ENCODE measurements around the gene RBPJ.
A peak's percentile ranks its signal among the peaks of the same experiment; 100 is the strongest.
"Not testable (repeated sequence)": the region's sequence is repeated elsewhere in the genome, so short reads cannot be mapped to it uniquely, and the experiment has no call there.

Gene RBPJ

DNA sequence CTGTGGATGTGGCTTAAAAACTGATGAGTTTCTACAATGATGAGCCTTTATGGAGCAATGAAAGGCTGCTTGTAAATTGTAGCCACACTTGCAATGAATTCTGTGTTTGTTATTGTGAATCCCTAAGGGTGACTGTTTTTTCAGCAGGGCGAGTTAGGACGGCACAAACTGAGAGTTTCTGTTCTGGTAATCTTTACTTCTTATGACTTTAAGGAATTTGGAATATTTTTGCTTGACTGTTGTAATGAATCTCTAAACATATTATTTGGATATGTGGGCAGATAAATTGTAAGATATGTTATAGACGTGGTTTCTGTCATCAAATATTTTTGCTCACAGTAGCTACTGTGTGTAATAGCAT lies 22.2 kb downstream of the RBPJ start:
- no peak for DNase-seq

DNA sequence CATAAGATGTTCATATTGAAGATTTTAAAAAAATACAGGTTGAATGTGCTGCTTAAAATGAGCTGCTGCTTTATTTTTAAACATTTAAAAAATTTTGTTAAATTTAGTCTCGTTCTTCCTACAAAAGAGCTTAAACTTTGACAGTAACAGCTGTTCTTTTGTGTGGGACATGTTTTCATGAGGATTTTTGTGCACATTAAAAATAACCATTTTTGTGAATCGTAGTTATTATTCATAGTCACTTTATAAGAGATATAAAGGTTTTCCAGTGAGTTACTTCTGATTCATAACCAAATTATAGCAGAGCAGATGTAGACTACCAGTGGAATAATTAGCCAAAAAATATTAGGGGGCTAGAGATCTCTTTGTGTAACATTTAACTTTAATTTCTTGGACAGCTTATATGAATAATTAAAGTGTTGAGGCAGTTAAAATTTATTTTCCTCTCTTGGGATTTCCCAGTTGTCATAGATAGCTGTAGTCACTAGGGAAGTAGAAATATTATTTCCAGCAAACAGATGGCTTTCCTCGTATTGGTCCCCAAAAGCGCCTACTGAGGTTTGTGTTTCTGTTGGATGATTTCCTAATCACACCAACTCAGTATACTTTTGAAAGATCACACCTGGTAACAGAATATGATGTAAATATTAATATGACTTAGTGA lies 24.2 kb downstream of the RBPJ start:
- DNase-seq: no peak

DNA sequence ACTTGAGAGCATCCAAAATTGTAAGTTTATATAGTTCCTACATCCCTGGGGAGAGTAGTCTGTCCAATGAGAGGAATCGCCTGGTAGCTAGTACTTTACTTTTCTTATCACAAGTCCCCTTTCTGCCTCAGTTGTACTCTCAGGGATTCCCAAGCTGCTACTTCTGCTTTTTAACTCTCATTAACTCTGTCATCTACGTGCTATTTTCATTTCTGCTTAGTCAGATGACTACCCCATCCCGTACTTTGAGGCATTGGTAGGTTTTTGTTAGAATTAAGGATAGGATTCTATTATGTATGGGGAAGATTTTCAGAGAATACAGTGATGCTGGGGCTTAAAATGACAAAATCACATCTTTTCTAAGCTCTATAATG lies 24.7 kb downstream of the RBPJ start:
- DNase-seq: no peak

DNA sequence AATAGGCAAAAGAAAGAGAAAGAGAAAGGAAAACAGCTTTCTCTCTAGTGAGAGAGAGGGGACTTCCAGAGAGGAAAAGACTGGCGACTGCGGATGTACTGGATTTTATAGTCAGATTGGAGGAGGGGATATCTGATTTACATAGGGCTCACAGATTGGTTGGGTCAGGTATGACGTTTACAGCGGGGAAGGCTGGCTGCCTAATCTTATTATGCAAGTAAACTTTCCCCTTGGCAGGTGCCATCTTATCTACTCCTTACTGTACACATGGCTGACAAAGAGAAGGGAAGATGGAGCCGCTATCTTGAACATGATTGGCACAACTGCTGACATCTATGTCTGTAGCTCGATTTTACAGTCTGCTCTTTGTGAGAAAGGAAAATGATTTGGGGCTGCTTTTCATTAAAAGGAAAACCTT lies 25.4 kb downstream of the RBPJ start:
- no peak for DNase-seq

DNA sequence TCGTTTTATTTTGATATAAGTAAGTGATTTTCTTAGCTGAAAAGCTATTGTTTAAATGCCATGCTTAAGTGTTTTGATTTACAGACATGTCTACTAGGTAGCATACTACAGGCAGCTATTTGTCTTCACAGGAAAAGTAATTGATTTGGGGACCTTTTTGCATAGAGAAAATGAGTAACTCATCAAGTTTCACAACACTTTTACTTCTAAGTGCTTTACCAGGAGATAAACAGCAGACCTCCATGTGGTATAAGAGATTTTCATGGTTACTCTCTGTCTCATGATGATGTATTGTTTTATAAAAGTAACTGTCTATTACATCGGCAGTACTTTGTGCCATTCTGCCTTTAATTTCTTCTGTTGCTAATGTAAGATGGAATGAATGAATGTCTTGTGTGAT lies 28.7 kb downstream of the RBPJ start:
- no peak for DNase-seq

DNA sequence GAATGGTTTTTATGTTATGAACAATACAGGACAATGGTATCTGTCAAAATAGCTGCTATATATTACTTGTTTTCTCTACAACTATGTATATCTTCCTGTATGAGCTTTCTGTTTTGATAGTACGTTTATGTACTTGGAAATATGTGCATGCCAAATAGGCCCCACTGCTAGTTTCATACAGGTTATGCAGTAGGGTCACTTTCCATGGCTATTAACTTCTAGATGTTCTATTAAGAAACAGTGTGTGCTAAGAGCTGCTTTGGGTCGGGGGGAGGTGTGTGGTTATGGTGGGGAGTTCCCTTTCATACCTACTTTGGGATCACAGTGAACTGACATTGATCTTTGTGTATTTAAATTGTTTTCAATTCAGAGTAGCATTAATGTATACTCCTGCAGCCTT lies 30.9 kb downstream of the RBPJ start:
- DNase-seq: no peak

DNA sequence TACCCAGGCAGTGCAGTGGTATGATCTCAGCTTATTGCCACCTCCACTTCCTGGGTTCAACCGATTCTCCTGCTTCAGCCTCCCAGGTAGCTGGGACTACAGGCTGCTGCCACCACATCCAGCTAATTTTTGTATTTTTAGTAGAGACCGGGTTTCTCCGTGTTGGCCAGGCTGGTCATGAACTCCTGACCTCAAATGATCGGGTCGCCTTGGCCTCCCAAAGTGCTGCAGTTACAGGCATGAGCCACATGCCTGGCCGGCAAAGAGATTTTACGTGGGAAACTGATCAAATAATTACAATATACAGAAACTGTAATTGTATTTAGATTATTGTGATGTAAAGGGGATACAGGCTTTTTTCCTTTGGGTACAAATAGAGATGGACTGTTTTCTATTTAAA lies 33.7 kb downstream of the RBPJ start:
- no peak for DNase-seq

DNA sequence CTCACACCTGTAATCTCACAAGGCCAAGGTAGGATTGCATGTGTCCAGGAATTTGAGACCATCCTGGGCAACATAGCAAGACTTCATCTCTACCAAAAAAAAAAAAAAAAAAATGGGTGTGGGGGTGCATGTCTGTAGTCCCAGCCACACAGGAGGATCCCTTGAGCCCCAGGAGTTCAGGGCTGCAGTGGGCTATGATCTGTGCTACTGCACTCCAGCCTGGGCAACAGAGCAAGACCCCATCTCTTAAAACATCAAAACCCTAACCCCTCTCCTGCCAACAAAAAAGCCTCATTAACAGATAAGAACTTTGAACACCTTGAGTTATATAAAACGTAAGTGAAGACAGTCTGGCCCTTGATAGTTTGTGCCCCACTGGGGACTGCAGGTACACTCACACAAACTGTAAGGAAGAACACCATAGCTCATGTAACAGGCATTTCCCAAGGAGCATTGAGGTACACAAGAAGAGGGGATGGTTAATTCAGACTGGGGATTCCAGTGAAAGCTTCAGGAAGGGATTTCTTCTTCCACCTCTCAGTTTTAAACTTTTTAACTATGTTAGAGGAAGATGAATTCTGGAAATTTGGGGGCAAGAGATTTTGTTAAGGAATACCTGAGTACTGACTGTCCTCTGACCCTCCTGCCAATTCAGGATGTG lies 34.7 kb downstream of the RBPJ start:
- no peak for DNase-seq

DNA sequence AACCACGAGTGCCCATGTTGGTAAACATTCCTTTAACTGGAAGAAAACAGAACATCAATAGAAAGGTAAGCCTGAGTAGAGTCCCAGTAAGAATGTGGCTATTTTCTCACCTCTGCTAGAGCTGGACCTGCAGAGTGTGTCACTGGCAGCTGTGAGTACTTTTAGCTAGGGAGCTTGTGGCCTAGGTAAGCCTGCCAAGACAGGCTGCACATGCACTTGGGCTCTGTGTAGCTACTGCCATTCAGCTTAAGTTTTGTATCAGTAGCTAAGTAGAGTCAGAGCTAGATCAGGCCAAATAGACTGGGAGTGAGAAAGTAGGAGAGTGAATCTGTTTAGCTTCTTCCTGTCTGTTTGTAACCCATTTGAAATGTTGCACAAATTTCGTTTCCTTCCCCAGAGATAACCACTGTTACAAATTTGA lies 35.3 kb downstream of the RBPJ start:
- DNase-seq: no peak

DNA sequence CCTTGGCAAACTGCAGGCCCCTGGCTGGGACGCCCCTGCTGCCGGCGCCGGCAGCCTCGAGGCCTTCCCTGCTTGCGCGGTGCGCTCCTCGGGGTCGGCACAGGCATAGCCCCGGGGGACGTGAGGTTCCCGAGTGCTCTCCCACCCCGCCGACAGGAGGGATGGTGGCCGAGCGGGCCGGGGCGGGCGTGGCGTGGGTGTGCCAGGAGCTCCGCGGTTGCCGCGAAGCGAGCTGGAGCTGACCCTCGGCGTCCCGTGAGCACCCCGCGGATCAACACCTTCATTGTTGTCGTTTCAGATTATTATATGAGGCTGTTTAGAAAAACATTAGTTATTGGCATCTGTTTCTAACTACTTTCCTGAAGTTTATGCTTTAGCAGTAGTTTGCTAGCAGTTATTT lies 38.7 kb downstream of the RBPJ start:
- DNase-seq: not testable (repeated sequence)

DNA sequence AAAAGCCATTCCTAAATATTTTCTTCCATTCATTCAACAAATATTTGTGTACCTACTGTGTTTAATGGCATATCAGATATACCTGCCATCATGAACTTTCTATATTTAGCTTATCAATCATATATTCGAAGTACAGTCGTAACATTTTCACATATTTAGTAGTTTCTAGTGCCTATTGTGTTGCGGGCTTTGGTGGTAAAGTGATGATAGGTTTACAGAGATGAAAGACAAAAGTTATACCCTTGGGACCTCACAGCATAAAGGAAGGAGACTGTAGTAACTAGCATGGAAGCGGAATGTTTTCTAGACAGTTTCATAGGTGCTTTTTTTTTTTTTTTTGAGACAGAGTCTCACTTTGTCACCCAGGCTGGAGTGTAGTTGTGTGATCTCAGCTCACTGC lies 39.5 kb downstream of the RBPJ start:
- no peak for DNase-seq

DNA sequence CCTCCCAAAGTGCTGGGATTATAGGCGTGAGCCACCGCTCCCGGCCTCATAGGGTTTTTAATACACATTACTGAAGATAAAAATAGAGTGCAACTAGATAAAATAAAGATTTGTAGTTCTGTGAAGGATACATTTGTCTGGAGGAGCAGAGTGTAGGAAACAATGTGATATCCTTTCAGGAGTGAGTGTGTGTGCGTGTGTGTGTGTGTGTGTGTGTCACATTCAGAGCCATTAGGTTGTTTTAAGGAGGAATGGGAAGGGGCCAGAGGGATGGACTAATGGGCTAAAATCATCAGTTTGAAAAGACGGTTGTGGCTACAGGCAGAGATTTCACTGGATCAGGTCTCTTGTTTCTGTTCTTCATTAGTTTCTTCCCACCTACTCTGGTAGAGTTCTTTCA lies 40.0 kb downstream of the RBPJ start:
- DNase-seq: no peak

DNA sequence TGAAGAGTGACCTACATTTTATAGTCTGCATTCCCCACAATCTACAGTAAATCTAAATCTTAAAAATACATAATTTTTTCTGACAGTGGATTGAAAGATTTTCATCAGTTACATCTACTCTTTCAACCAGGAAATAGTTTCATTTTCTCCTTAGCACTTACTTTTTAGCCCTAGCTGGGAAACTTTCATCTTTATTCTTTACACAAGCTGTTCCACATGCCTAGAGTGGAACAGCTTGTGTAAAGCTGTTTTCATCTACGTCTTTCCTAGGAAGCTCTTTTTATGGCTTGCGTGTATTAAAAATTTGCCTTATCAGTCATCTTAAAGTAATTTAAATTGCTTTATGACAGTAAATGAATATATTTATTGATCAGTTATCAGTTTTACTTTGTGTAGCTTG lies 40.5 kb downstream of the RBPJ start:
- no peak for DNase-seq

DNA sequence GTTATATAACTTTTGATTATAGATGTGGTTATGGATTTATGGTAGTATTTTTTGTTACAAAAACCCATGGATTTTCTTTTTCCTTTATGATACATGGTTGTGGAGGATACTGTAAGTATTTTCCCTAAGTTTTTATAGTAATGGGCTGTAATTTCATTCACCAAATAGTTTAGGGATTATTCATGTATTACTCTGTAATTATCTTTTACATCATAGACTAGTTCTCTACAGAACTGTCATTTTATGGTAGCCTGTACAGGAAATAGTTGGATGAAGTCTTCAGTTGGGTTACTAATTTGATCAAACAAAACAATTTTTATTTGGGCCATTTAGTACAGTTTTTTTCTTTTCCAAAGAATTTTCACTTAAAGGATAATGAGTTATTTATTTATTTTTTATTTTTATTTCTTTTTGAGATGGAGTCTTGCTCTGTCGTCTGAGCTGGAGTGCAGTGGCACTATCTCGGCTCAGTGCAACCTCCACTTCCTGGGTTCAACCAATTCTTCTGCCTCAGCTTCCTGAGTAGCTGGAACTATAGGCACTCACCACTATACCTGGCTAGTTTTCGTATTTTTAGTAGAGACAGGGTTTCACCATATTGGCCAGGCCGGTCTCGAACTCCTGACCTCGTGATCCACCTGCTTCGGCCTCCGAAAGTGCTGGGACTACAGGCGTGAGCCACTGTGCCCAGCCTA lies 42.1 kb downstream of the RBPJ start:
- DNase-seq: no peak

DNA sequence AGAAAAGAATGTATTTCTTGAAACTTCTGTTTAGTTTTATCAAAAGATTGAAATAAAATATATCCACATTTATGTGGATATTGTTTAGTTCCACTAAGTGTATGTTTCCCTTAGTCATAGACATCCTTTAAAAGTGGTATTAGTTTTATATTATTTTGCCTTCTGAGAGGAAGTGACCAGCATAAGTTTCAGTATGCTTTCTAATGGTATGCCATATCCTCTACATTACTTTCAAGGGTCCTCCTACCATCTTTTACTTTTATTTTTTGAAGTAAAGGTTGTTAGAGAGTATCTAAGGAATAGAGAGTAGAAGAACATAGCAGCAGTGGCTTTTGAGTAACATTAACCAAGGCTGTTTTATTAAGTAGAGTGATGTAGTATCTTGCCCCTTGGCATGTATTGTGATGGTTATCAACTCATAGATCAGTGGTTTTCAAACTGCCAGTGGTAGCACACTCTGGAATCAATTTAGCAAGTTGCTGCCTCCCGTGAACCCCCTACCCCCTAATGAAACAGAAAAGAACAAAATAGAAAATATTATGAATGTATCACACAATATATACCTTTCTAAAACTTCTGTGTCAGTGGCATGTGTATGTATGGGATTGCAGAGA lies 44.8 kb downstream of the RBPJ start:
- no peak for DNase-seq

DNA sequence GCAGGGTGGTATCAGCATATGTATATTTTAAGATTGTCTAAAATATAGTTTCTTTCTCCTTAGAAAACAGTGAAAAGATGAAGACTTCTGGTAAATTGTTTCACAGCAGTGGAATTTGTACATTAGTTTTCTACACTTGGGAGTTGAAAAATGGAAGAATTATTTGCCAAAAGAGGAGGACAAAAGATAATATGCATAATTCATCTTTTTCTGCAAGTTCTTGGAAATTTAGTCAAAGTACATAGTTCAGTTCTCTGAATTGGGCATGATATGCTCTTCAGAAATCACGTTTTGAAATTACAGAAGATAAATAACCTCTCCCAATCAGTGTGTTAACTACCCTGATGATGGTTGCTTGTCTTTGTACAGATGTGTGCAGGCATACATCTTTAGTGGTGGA lies 47.0 kb downstream of the RBPJ start:
- DNase-seq: no peak

DNA sequence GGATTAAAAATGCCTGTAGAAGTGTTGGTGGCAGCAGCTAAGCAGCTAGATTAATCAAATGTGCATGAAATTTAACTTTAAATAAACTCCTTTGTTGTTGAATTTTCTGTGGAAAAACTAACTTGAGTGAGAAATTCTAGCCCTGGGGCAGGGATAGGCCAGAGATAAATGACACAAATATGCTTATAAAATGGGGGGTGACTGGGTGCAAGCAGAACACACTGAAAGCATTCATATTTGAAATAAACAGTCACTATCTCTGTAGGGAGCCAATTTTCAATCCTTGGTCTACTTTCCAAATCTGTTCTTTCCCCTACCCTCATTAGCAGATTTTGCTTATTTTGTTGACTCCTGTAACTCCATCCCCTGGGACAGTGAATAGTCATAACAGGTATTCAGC lies 47.9 kb downstream of the RBPJ start:
- DNase-seq: no peak

DNA sequence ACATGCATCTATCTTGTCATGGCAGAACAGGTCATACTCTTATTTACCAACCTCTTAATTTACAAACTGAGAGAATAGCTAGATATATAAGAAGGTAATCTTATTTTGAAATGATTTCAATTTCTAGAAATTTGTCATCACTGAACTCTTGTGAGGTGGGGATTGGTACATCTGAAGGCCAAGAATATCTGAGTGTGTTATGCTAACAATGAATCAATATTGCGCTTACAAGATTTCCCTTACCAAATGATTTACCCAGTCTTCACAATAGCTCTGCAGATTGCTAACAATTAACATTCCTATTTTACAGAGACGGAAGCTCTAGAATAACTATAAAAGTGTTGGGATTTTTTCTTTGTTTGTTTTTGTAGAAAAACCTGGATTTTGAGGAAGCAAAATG lies 48.3 kb downstream of the RBPJ start:
- DNase-seq: no peak

DNA sequence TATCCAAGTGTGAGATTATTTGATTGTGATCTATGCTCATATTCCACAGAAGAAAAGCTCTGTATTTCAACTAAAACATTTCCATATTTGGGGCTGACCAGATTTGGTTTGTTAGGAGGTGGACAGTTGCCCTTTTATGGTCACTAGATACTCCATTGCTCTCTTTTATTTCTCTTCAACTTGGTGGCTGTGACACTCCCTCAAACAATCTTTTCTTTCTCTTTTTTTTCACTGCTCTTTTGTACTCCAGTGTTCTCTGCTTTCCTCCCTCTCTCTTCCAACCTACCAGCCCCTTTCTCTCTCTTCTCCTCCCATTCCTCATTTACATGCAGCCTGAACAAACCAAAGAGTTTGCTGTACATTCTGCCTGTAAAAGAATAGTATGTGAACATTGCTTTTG lies 48.8 kb downstream of the RBPJ start:
- no peak for DNase-seq

DNA sequence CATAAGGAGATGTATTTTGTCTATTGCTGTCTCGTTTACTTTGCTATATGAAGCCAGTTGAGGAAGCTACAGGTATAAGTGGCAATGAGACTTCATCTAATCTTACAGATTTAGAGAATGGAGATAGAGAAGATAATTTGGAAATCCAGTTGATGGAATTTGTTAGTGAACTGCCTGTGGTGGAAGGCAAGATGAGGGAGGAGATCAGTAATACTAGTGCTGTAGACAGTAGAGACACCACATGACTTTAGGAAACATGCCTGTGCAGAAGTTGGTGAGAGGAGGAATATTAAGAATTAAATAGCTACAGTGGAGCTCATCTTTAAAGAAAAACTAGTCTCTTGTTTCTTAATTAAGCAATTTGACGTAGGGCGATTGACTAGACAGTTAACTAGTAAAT lies 51.3 kb downstream of the RBPJ start:
- DNase-seq: no peak

DNA sequence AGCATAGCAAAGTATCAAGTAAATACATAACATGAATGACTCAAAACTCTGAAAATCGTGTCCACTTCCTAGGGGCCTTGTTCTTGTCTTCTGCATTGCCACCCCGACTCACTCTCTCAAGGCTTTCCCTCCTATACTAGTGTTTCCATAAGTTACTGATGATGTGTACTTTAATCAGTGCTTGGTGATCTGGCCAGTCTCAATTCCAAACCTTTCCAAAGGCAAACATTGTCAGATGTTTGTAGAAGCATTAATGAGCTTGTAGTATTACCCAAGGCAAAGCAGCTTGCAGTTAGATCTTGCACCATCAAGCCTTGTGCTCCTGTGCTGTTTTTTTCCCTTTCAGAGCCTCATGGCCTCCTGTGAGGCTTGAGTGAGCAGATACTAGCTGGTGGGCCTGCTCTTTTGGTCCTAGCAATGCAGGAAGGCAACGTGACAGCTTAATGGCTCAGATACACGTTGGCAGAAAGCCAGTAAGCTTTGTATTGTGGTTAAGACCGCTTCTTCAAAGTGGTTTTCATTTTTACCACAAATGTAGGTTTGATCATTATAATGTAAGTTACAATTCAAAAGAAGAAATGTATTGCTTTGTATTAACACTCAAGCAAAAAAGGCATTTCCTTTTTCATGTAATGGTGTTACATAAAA lies 51.8 kb downstream of the RBPJ start:
- DNase-seq: peak; percentile 24 to 31

DNA sequence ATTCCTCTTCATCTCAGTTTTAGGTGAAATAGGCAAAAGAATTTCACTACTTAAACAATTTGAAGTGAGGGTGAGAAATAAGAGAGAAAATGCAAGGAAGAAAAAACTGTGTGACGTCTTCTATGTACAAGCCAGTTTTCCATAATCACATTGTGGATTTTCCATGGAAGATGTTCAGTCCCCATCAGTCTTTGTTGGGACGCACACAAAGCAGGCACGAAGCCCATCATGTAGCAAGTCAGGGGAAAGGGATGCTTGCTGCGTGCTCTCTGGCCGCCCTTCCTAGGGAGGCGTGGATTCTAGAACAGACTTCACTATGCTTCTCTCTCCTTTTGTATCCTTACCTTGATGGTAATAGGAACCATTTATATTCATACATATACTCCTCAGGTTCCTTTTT lies 54.7 kb downstream of the RBPJ start:
- no peak for DNase-seq

All from stimulated activated CD4-positive, alpha-beta T cell treated with anti-CD3 and anti-CD28 coated beads, Interleukin-2, amount 100 ng/mL, for 24 hours (primary cell).